Loucy (cell line): ENCODE results near the gene CAMK2A.

Experiments used
- H2AFZ ChIP-seq: fragments of 200-600 bp; sonication (generic); 2 replicates; pipeline ENCODE4 v1.6.0; 2016; ENCODE audit warnings: antibody characterized with exemption, mild to moderate bottlenecking, low read length, moderate library complexity
- H3F3A ChIP-seq: fragments of 200-600 bp; 2 replicates; pipeline ENCODE4 v1.6.0; 2016; ENCODE audit warnings: antibody characterized with exemption, low read depth, mild to moderate bottlenecking
- H3K27me3 ChIP-seq: fragments of 200-600 bp; sonication (generic); 2 replicates; pipeline ENCODE4 v1.6.1; 2014; ENCODE audit warnings: low read length, mild to moderate bottlenecking; ENCODE audit not compliant: insufficient read depth, poor library complexity, severe bottlenecking
- H3K36me3 ChIP-seq: fragments of 200-600 bp; sonication (generic); 2 replicates; pipeline ENCODE4 v1.6.1; 2016; ENCODE audit warnings: low read length; ENCODE audit not compliant: insufficient read depth
- H3K4me1 ChIP-seq: fragments of 200-600 bp; sonication (generic); 2 replicates; pipeline ENCODE4 v1.5.1; 2014; ENCODE audit warnings: low read length, mild to moderate bottlenecking; ENCODE audit not compliant: insufficient read depth, poor library complexity, severe bottlenecking
- H3K4me2 ChIP-seq: fragments of 200-600 bp; sonication (generic); 2 replicates; pipeline ENCODE4 v1.6.0; 2014; ENCODE audit warnings: antibody characterized with exemption, low read length, low read depth, mild to moderate bottlenecking; ENCODE audit not compliant: poor library complexity, severe bottlenecking
- H3K4me3 ChIP-seq: fragments of 200-600 bp; sonication (generic); 2 replicates; pipeline ENCODE4 v1.5.1; 2014; ENCODE audit warnings: low read length, mild to moderate bottlenecking, mixed read lengths; ENCODE audit not compliant: poor library complexity, severe bottlenecking
- H3K79me2 ChIP-seq: fragments of 200-600 bp; sonication (generic); 2 replicates; pipeline ENCODE4 v1.6.1; 2014; ENCODE audit warnings: low read length; ENCODE audit not compliant: insufficient read depth
- H3K9ac ChIP-seq: fragments of 200-600 bp; sonication (generic); 2 replicates; pipeline ENCODE4 v1.6.0; 2014; ENCODE audit warnings: mild to moderate bottlenecking, low read depth, low read length, moderate library complexity; ENCODE audit not compliant: poor library complexity, severe bottlenecking
- H3K9me2 ChIP-seq: fragments of 200-600 bp; sonication (generic); replicated peaks from 2 replicates; pipeline ENCODE4 v1.6.1; 2016; ENCODE audit warnings: low read depth, low read length, mixed read lengths
- H3K9me3 ChIP-seq: fragments of 200-600 bp; sonication (generic); 2 replicates; pipeline ENCODE4 v1.6.1; 2014; ENCODE audit warnings: mild to moderate bottlenecking, antibody characterized with exemption, low read length, low read depth; ENCODE audit not compliant: insufficient read depth
- H4K20me1 ChIP-seq: fragments of 200-600 bp; sonication (generic); 2 replicates; pipeline ENCODE4 v1.6.0; 2014; ENCODE audit warnings: antibody characterized with exemption, low read length, mild to moderate bottlenecking; ENCODE audit not compliant: insufficient read depth, poor library complexity, severe bottlenecking
- EZH2phosphoT487 ChIP-seq: fragments of 200-600 bp; IDR thresholded peaks from 2 replicates; pipeline ENCODE4 v1.6.1; 2018; ENCODE audit warnings: antibody characterized with exemption, mild to moderate bottlenecking, moderate library complexity, borderline replicate concordance
- TF ChIP-seq, protein P1 (sequence below): fragments of 200-600 bp; sonication (generic); conservative IDR thresholded peaks from 2 replicates; pipeline ENCODE4 v1.5.1; 2014; ENCODE audit warnings: mild to moderate bottlenecking, antibody characterized with exemption, low read length

The CAMK2A gene

DNA sequence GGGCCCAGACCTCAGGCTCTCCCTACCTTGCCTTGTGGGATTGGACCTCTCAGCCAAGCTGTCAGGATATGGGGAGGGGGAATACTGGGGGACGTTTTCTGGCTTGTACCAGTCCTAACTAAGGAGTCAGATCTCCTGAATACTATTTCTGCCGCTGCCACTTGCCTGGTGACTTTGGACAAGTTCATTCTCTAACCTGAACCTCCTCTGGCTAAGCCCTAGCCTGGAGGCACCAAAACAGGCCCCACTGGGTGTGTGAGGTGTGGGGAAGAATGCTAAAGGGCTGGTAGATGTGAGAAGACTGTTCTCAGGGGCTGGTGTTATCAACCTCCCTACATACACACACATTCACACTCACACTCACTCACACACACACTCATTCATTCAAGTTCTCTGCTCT, 98.6 kb downstream of the CAMK2A start:
- H3K9ac ChIP-seq: no peak overlapping the region
- H3K4me2 ChIP-seq: no peak overlapping the region
- H3K27me3 ChIP-seq: no peaks in the 10 kb centered on the region
- H3K36me3 ChIP-seq: no peaks in the 10 kb centered on the region
- H3K79me2 ChIP-seq: no peaks in the 10 kb centered on the region
- H4K20me1 ChIP-seq: no peaks in the 10 kb centered on the region
- H3F3A ChIP-seq: no peaks in the 10 kb centered on the region
- H3K4me3 ChIP-seq: no peak overlapping the region
- no peaks in the 10 kb centered on the region for H3K4me1 ChIP-seq
- H2AFZ ChIP-seq: no peak overlapping the region
- no peak for TF ChIP-seq EZH2phosphoT487
- TF ChIP-seq, protein P1, sequence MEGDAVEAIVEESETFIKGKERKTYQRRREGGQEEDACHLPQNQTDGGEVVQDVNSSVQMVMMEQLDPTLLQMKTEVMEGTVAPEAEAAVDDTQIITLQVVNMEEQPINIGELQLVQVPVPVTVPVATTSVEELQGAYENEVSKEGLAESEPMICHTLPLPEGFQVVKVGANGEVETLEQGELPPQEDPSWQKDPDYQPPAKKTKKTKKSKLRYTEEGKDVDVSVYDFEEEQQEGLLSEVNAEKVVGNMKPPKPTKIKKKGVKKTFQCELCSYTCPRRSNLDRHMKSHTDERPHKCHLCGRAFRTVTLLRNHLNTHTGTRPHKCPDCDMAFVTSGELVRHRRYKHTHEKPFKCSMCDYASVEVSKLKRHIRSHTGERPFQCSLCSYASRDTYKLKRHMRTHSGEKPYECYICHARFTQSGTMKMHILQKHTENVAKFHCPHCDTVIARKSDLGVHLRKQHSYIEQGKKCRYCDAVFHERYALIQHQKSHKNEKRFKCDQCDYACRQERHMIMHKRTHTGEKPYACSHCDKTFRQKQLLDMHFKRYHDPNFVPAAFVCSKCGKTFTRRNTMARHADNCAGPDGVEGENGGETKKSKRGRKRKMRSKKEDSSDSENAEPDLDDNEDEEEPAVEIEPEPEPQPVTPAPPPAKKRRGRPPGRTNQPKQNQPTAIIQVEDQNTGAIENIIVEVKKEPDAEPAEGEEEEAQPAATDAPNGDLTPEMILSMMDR: no peak
- no peaks in the 10 kb centered on the region for H3K9me3 ChIP-seq
- no peaks in the 10 kb centered on the region for H3K9me2 ChIP-seq

DNA sequence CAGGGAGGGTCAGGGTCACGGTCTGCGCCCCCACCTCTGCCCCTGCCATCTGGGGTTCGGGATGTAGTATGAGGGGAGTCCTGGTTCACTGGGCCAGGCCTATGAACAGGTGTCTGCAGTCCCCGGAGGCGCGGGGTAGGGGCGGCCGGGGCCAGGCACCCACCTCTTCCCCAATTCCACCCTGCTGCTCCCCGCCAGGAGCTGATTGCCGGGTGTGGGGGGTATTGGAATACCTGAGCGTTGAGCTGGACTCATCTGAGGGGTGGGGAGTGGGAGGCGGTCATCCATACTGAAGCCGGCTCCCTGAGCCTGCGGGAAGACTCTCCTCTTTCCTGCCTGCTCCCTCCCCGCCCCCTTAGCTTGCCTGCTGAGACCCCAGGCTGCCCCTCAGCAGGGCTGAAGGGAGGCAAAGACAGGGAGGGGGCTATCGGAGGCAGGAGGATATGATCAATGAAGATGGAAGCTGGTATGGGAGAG, 99.0 kb downstream of the CAMK2A start:
- H3K4me2 ChIP-seq: no peak overlapping the region
- no peaks in the 10 kb centered on the region for H3K79me2 ChIP-seq
- no peaks in the 10 kb centered on the region for H3K36me3 ChIP-seq
- no peaks in the 10 kb centered on the region for H4K20me1 ChIP-seq
- H2AFZ ChIP-seq: no peak overlapping the region
- H3F3A ChIP-seq: no peaks in the 10 kb centered on the region
- H3K9ac ChIP-seq: no peak overlapping the region
- no peaks in the 10 kb centered on the region for H3K27me3 ChIP-seq
- H3K4me1 ChIP-seq: no peaks in the 10 kb centered on the region
- TF ChIP-seq, protein P1: no peak
- no peak for TF ChIP-seq EZH2phosphoT487
- no peaks in the 10 kb centered on the region for H3K9me2 ChIP-seq
- no peak overlapping the region for H3K4me3 ChIP-seq
- H3K9me3 ChIP-seq: no peaks in the 10 kb centered on the region

GRCh38 chr5:150189728-150190502, 99.7 kb downstream of the CAMK2A start, which contains the start of gene SLC6A7:
Gene SLC6A7 (plus strand): TSS chr5:150190062. CDS start chr5:150190328, 266 bp downstream.
- no peak within 1 kb of the TSS for H3K4me3 ChIP-seq
- TF ChIP-seq, protein P1: no peak
- TF ChIP-seq EZH2phosphoT487: no peak
- no peaks in the 10 kb centered on the region for H4K20me1 ChIP-seq
- H3K27me3 ChIP-seq: no peaks in the 10 kb centered on the region
- H3K9me2 ChIP-seq: no peaks in the 10 kb centered on the region
- H2AFZ ChIP-seq: no peak within 1 kb of the TSS
- no peaks in the 10 kb centered on the region for H3K79me2 ChIP-seq
- no peaks in the 10 kb centered on the region for H3K4me1 ChIP-seq
- H3F3A ChIP-seq: no peaks in the 10 kb centered on the region
- no peaks in the 10 kb centered on the region for H3K36me3 ChIP-seq
- H3K4me2 ChIP-seq: no peak within 1 kb of the TSS
- no peak within 1 kb of the TSS for H3K9ac ChIP-seq
- H3K9me3 ChIP-seq: no peaks in the 10 kb centered on the region
